Anterior cingulate cortex (tissue), 58 donors: ENCODE data around the gene SMPD2.
"Not testable (repeated sequence)": the region's sequence is repeated elsewhere in the genome, so short reads cannot be mapped to it uniquely, and the experiment has no call there.

ENCODE experiments used
- DNase-seq, 58 donors: peaks; one replicate each; lab custom pipeline; 2025; lab: John Stamatoyannopoulos, UW

The SMPD2 gene

GRCh38 chr6:109458774-109459531 lies 18.4 kb downstream of the SMPD2 start:
- DNase-seq: peak in 1 of 58 donors; percentile 16

- no peak for DNase-seq
Measured at GRCh38 chr6:109460161-109460829, 19.8 kb downstream of the SMPD2 start.

- DNase-seq: not testable (repeated sequence)
Measured at GRCh38 chr6:109461205-109461604, 20.7 kb downstream of the SMPD2 start.

GRCh38 chr6:109461733-109462526 lies 21.4 kb downstream of the SMPD2 start:
- no peak for DNase-seq

GRCh38 chr6:109465772-109466171 lies 25.2 kb downstream of the SMPD2 start:
- DNase-seq: peak in 44 of 58 donors; percentile 24 to 87 (median 48)

- no peak for DNase-seq
Measured at GRCh38 chr6:109466212-109466923, 25.8 kb downstream of the SMPD2 start.

- no peak for DNase-seq
Measured at GRCh38 chr6:109467696-109468095, 27.2 kb downstream of the SMPD2 start.

GRCh38 chr6:109469591-109470189 lies 29.2 kb downstream of the SMPD2 start:
- DNase-seq: no peak

- no peak for DNase-seq
Measured at GRCh38 chr6:109471105-109471810, 30.7 kb downstream of the SMPD2 start.

- peak in 4 of 58 donors; percentile 30 to 49 (median 38) for DNase-seq
Measured at GRCh38 chr6:109472132-109472995, 31.8 kb downstream of the SMPD2 start.

GRCh38 chr6:109473120-109473519 lies 32.6 kb downstream of the SMPD2 start:
- DNase-seq: peak in 3 of 58 donors; percentile 22 to 35 (median 28)

- no peak for DNase-seq
Measured at GRCh38 chr6:109474995-109475394, 34.5 kb downstream of the SMPD2 start.

GRCh38 chr6:109475625-109476024 lies 35.1 kb downstream of the SMPD2 start:
- no peak for DNase-seq

- DNase-seq: no peak
Measured at GRCh38 chr6:109477184-109477583, 36.7 kb downstream of the SMPD2 start.

GRCh38 chr6:109477725-109478124 lies 37.2 kb downstream of the SMPD2 start:
- DNase-seq: no peak

- DNase-seq: no peak
Measured at GRCh38 chr6:109478222-109478805, 37.8 kb downstream of the SMPD2 start.

GRCh38 chr6:109478841-109479624 lies 38.5 kb downstream of the SMPD2 start:
- DNase-seq: no peak
